GM21447 (cell line): Measurements from ENCODE around the gene ISCA1.

Experiments
- ATAC-seq: cut with Tn5 transposase; IDR thresholded peaks from one replicate; pipeline ENCODE4 v1.9.1; 2021; ENCODE audit not compliant: unreplicated experiment

Gene ISCA1

DNA sequence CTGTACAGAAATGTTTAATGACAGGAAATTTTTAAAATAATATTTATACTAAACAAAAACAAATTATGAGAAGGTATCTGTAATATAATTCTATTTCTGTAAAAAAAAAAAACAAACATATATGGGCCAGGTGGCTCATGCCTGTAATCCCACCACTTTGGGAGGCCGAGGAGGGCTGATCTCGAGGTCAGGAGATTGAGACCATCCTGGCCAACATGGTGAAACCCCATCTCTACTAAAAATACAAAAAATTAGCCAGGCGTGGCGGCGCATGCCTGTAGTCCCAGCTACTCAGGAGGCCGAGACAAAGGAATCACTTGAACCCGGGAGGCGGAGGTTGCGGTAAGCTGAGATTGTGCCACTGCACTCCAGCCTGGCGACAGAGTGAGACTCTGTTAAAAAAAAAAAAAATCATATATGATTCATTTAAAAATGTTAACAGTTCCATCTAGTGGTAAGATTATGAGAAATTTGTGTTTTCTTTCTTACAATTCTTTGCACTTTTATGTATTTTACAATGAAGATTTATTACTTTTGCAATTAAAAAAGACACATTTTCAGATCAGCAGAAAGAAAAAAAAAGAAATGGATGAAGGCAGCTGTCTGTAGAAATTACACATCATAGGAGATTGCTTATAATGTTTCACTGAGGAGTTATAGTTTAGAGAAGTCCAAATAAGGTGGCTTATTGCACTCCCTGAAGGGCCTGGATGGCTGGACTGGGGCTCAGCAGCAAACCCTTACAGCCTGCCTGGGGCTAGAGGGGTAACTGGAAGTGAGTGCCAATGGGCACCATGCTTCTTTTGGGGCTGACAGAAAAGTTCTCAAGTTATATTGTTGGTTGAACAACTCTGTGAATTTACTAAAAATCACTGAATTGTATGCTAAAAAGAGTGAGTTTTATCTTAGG lies 43.2 kb downstream of the ISCA1 start:
- no peak for ATAC-seq

GRCh38 chr9:86230858-86231257 lies 51.5 kb downstream of the ISCA1 start:
- no peak for ATAC-seq

DNA sequence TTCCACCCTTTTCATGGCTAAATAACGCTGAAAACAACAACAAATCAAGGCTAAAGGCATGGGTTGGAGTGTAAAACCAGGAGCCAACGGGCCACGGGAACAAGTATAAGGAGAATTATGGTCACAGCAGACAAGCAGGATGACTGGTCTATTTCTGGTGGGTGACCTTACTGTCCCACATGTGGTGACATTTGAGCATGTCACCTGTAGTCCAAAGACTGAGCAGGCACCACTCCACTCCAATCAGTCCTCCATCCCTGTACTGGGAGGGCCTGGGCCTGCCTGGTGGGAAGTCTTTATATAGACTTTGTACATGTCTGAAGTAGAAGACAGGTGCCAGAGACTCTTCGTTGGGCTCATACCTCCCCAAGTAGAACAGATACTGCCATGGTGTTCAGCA lies 59.7 kb downstream of the ISCA1 start:
- ATAC-seq = no peak

DNA sequence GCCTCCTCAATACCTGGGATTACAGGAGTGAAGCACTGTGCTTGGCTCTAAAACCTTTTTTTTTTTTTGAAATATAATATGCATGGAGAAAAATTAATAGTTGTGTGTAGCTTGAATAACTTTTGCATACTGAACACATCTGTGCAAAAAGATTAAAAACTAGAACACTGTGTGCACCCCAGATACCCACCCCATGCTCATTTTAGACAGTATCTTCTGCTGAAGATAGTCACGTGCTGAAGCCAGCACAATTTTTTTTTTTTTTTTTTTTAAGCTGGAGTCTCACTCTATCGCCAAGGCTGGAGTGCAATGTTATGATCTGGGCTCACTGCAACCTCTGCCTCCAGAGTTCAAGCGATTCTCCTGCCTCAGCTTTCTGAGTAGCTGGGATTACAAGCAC lies 62.7 kb downstream of the ISCA1 start:
- no peak for ATAC-seq

DNA sequence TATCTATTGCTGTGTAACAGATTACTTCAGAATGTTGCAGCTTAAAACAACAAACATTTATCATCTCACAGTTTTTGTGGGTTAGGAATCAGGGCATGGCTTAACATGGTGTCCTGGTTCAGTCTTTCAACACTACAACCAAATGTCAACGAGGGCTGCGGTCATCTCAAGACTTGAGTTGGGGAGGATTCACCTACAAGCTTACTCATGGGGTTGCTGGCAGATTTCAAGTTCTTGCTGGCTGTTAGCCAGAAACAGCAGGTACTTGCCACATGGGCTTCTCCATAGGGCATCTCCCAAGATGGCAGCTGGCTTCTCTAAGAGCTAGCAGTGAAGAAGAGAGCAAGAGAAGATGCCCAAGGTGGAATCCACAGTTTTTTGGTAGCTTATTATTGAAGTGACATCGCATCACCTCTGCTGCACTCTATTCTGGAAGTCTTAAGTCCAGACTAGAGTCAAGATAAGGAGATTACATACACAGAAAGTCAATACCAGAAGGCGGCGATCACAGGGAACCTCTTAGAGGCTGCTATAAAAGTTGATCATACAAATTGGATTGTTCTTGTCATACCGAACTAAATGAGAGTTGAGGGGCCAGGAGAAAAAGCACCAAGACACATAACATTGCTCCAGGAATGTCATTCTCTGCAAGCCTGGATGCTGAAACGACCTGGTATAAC lies 65.1 kb downstream of the ISCA1 start:
- ATAC-seq = no peak
